ENCODE data around the gene ALK.

ALK gene

GRCh38 chr2:29921560-29921915 lies at the start of gene ALK:
Gene ALK (minus strand): TSS chr2:29921586. CDS start chr2:29920659, 927 bp downstream.
- no peak for DNase-seq

GRCh38 chr2:29966266-29966665 lies 44.9 kb upstream of the ALK start:
- DNase-seq, result no peak

GRCh38 chr2:29963972-29964570 lies 42.7 kb upstream of the ALK start:
- no peak for DNase-seq

- no peak for DNase-seq
These were observed 41.5 kb upstream of the ALK start for GRCh38 chr2:29962922-29963321.

- DNase-seq, result no peak
These were observed 32.9 kb upstream of the ALK start for GRCh38 chr2:29954316-29954715.

GRCh38 chr2:29952973-29953372 lies 31.6 kb upstream of the ALK start:
- DNase-seq, result no peak

GRCh38 chr2:29951576-29951975 lies 30.2 kb upstream of the ALK start:
- no peak for DNase-seq

- DNase-seq, result no peak
These were observed 29.1 kb upstream of the ALK start for GRCh38 chr2:29950481-29950880.

GRCh38 chr2:29949042-29949441 lies 27.7 kb upstream of the ALK start:
- no peak for DNase-seq

GRCh38 chr2:29946505-29946904 lies 25.1 kb upstream of the ALK start:
- no peak for DNase-seq

- DNase-seq, result no peak
These were observed 21.3 kb upstream of the ALK start for GRCh38 chr2:29942711-29943110.

- DNase-seq, result no peak
These were observed 19.3 kb upstream of the ALK start for GRCh38 chr2:29940706-29941105.

GRCh38 chr2:29936020-29936419 lies 14.6 kb upstream of the ALK start:
- no peak for DNase-seq

GRCh38 chr2:29931818-29932217 lies 10.4 kb upstream of the ALK start:
- DNase-seq, result no peak

GRCh38 chr2:29923110-29923721 lies 1.8 kb upstream of the ALK start:
- no peak for DNase-seq

- no peak for DNase-seq
These were observed 1.2 kb upstream of the ALK start for GRCh38 chr2:29922605-29923004.

GRCh38 chr2:29920631-29921559 lies 491 bp downstream of the ALK start:
- no peak for DNase-seq

GRCh38 chr2:29920130-29920577 lies 1.2 kb downstream of the ALK start:
- DNase-seq, result no peak

GRCh38 chr2:29918941-29919340 lies 2.4 kb downstream of the ALK start:
- no peak for DNase-seq

- DNase-seq, result no peak
These were observed 3.6 kb downstream of the ALK start for GRCh38 chr2:29917781-29918180.

GRCh38 chr2:29916571-29916970 lies 4.8 kb downstream of the ALK start:
- no peak for DNase-seq

- no peak for DNase-seq
These were observed 10.4 kb downstream of the ALK start for GRCh38 chr2:29910960-29911359.

GRCh38 chr2:29910465-29910864 lies 10.9 kb downstream of the ALK start:
- DNase-seq, result no peak

GRCh38 chr2:29902356-29902755 lies 19.0 kb downstream of the ALK start:
- DNase-seq, result no peak
